Measurements from ENCODE around the gene RRP36.
"Not testable (repeated sequence)": the region's sequence is repeated elsewhere in the genome, so short reads cannot be mapped to it uniquely, and the experiment has no call there.

The RRP36 gene

GRCh38 chr6:43038727-43039126 lies 17.3 kb downstream of the RRP36 start:
- no peak for DNase-seq

GRCh38 chr6:43040542-43041257 lies 19.3 kb downstream of the RRP36 start:
- no peak for DNase-seq

DNA sequence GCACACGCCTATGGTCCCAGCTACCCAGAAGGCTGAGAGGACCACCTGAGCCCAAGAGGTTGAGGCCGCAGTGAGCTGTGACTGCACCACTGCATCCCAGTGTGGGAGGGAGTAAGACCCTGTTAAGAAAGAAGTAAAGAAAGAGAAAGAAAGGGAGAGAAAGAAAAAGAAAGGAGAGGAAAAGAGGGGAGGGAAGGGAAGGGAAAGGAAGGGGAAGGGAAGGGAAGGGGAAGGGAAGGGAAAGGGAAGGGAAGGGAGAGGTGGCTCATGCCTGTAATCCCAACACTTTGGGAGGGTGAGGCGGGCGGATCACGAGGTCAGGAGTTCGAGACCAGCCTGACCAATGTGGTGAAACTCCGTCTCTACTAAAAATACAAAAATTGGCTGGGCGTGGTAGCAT lies 20.1 kb downstream of the RRP36 start:
- DNase-seq, result not testable (repeated sequence)

- DNase-seq, result no peak
Observed at GRCh38 chr6:43043310-43043709, 21.9 kb downstream of the RRP36 start.

- DNase-seq, result no peak
Observed at GRCh38 chr6:43045371-43045930, 24.0 kb downstream of the RRP36 start.

- DNase-seq, result no peak
Observed at GRCh38 chr6:43047998-43048397, 26.6 kb downstream of the RRP36 start.

GRCh38 chr6:43050981-43051380 lies 29.6 kb downstream of the RRP36 start:
- no peak for DNase-seq

- DNase-seq, result no peak
Observed at GRCh38 chr6:43052225-43052841, 30.9 kb downstream of the RRP36 start.

GRCh38 chr6:43052842-43053544 lies 31.6 kb downstream of the RRP36 start:
- DNase-seq, result no peak

DNA sequence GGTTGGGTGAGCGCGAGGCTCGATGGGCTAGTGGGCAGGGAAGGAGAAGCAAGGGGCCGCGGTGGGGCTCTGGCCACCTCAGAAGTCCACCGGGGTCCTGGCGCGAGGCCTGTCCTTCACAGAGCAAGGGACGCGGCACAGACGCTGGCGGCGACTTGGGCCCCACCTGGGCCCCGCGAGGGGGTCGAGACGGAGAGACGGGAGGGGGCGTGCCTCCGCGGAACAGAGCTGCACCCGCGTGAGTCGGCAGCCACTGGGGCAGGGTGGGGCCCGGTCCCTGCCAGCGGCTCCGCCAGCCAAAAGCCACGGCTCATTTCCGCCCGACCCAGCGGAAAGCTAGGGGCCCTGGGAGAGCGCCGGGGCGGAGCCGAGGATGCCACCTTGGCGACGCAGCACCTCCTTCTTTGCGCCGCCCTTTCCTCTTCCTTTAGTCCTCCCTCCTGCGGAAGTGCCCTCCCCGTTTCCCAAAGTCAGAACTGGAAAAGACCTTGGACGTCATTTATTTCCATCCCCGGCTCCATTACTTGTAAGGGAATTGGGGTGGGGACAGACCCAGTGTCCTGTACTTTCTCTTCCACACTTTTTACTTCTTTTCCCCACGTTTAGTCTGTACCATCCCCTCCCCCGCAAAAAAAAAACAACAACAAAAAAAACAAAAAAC lies 32.3 kb downstream of the RRP36 start, which contains the start of gene CUL7:
TSS of gene CUL7 (minus strand) at position 307 of the 661 bp plus-strand sequence. CDS start 1,063 bp downstream, outside the sequence.
- peak; percentile 94 for DNase-seq

DNA sequence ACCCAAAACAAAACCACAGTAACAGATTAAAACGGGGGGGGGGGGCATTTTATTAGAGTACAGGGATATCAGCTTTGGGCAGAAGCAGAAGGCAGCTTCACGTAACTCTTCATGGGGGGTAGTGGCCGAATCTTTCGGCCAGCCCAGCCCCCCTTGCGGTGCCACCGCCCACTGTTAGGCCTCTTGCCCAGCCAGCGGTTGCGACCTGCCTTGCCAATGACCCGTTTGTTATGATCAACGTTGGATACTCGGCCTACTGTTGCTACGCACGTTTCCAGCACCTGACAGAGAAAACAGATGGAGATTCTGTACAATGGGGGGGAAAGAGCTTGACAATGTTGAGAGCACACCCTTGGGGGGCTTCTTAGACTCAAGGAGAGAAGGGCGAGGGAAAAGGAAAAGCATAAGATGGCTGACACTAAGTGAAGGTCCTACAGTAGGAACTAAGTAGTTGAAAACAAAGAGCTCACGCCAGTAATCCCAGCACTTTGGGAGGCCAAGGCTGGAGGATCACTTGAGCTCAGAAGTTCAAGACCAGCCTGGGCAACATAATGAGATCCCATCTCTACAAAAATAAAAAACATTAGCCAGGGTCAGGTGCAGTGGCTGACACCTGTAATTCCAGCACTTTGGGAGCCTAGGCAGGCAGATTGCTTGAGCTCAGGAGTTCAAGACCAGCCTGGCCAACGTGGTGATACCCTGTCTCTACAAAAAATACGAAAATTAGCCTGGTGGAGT lies 33.0 kb downstream of the RRP36 start:
- DNase-seq, result no peak

GRCh38 chr6:43055966-43056365 lies 34.5 kb downstream of the RRP36 start:
- DNase-seq, result no peak

DNA sequence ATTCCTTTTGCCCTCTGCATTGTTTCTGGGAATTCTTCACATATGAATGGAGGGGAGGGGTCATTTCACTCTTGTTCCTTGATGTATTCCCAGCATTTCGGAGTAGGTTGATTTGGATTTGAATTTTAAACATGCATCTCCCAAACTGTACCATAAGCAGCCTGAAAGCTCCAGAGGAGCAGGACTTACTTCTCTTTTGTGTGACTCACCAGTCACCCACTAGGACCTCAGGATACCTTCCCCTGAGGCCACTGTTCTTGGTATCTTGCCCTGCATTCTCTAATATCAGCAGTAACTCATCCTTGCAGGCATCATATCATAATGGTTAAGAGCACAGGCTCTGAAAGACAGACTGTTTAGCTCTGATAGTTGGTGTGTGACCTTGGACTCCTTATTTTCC lies 37.1 kb downstream of the RRP36 start:
- no peak for DNase-seq

DNA sequence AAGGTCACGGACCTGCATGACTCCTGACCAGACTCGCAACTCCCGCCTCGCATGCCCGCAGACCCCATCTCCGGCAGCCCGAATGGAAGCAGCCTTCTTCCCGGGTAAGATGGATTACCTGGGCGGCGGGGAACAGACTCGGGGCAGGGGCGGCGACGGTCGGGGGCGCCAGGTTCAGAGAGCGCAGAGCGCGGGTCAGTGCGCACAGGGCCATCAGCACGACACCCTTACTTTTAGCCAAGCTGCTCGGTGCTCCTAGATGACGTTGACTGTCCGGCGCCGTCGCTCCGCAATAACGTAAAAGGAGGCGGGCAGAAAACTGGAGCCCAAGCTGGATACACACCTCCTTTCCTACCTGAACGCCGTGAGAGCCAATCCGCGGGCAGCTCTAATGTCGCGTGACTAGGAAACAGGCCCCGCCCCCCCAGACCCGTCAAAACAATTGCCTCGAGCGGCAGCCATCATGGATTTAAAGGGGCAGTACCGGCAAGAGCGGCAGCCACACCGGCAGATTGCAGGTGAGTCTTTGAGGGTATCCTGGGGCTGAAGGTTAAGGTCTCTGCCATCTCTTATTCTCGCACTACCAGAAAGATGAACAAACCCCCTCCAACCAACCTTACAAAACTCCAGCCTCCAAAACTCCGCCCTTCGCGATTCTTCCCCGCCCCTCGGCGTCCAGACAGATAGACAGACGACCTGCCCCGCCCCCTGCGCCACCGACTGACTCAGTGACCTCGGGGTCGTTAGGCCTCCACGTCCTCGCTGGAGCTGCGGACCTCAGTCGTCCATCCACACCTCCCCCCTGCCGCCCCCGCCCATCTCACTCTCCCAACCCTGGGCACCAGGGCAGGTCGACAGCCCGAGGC lies 38.0 kb downstream of the RRP36 start, which contains the start of the genes KLC4 and MRPL2:
TSS of gene KLC4 (plus strand) at position 464 of the 866 bp plus-strand sequence. CDS start 1,705 bp downstream, outside the sequence.
TSS of gene MRPL2 (minus strand) at position 267 of the 866 bp plus-strand sequence. CDS start at position 214, 53 bp downstream.
- DNase-seq, result peak; percentile 99

- DNase-seq, result no peak
Observed at GRCh38 chr6:43060034-43060754, 38.8 kb downstream of the RRP36 start.

DNA sequence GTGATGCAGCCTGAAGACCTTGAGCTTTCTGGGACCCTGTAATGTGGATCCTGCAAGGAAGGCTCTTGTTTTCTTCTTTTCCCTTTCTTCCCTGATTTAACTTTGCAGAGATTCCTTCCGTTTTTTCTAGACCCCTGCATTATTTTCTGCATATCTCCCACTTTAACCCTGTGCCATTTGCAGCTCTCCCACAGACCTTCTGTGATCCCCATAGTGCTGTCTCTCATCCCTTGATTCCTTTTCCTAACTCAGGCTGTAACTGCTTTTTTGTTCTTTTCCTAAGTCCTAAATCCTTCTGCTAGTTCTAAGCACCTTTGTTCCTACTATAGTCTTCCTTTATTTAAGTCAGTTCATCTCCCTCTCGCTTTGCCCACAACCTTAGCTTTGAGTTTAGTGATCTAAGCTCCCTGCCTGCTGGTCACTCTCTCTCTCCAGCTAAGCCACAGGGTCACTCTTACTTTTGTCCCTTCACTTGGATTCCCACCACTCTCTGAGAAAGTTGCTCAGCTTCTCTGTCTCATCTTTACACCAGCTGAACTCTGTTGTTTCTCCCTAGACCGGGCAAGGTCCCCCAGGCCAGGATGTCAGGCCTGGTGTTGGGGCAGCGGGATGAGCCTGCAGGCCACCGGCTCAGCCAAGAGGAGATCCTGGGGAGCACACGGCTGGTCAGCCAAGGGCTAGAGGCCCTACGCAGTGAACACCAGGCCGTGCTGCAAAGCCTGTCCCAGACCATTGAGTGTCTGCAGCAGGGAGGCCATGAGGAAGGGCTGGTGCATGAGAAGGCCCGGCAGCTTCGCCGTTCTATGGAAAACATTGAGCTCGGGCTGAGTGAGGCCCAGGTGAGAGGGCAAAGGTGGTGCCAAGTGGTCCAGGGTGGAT lies 39.6 kb downstream of the RRP36 start:
- DNase-seq, result no peak

GRCh38 chr6:43061861-43062260 lies 40.4 kb downstream of the RRP36 start:
- DNase-seq, result no peak

DNA sequence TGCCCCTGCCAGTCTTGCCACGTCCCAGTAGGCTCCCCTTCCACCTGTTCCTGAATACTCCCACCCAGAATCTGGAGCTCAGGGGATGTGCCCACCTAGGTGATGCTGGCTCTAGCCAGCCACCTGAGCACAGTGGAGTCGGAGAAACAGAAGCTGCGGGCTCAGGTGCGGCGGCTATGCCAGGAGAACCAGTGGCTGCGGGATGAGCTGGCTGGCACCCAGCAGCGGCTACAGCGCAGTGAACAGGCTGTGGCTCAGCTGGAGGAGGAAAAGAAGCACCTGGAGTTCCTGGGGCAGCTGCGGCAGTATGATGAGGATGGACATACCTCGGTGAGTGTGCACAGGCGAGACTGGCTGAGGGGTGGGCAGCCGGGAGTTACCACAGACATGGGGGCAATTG lies 41.4 kb downstream of the RRP36 start:
- no peak for DNase-seq

- DNase-seq, result no peak
Observed at GRCh38 chr6:43070028-43070632, 48.7 kb downstream of the RRP36 start.
